HS-27A (cell line): ENCODE results near the gene KLHL26.
"Not testable (repeated sequence)": the region's sequence is repeated elsewhere in the genome, so short reads cannot be mapped to it uniquely, and the experiment has no call there.

ENCODE experiments used
- DNase-seq: peaks from one replicate; pipeline ENCODE4 v3.0.0-alpha.2; 2012; ENCODE audit warnings: low read depth, missing footprints

Gene KLHL26

GRCh38 chr19:18600692-18601397 is 36.0 kb upstream of the KLHL26 start:
- DNase-seq, result not testable (repeated sequence)

- no peak for DNase-seq
These were observed 35.0 kb upstream of the KLHL26 start for GRCh38 chr19:18601875-18602274.

- no peak for DNase-seq
These were observed 33.4 kb upstream of the KLHL26 start for GRCh38 chr19:18603255-18603957.

GRCh38 chr19:18603958-18604819 is 32.6 kb upstream of the KLHL26 start:
- no peak for DNase-seq

GRCh38 chr19:18604820-18605159 is 32.0 kb upstream of the KLHL26 start:
- DNase-seq, result no peak

GRCh38 chr19:18605196-18605545 is 31.7 kb upstream of the KLHL26 start:
- no peak for DNase-seq

- no peak for DNase-seq
These were observed 31.1 kb upstream of the KLHL26 start for GRCh38 chr19:18605546-18606280.

- DNase-seq, result no peak
These were observed 30.3 kb upstream of the KLHL26 start, which contains the start of gene CRLF1 for GRCh38 chr19:18606281-18607225. Gene CRLF1 (minus strand): TSS chr19:18606799. CDS start chr19:18606656, 143 bp downstream.

- DNase-seq, result no peak
These were observed 29.4 kb upstream of the KLHL26 start for GRCh38 chr19:18607226-18608101.

- no peak for DNase-seq
These were observed 28.6 kb upstream of the KLHL26 start for GRCh38 chr19:18608102-18608804.

GRCh38 chr19:18608805-18609716 is 27.8 kb upstream of the KLHL26 start:
- no peak for DNase-seq

GRCh38 chr19:18609717-18610051 is 27.1 kb upstream of the KLHL26 start:
- no peak for DNase-seq

GRCh38 chr19:18610245-18610555 is 26.6 kb upstream of the KLHL26 start:
- DNase-seq, result no peak

GRCh38 chr19:18610556-18611326 is 26.1 kb upstream of the KLHL26 start:
- DNase-seq, result no peak

GRCh38 chr19:18611327-18612050 is 25.3 kb upstream of the KLHL26 start:
- no peak for DNase-seq

- no peak for DNase-seq
These were observed 24.6 kb upstream of the KLHL26 start for GRCh38 chr19:18612051-18612771.
